NB4 (cell line): ENCODE measurements around the gene KCTD13.

Source experiments
- CTCF ChIP-seq: IDR thresholded peaks from one replicate; pipeline ENCODE4 v1.5.1; 2012; ENCODE audit warnings: low read depth, low read length
- MAX ChIP-seq: IDR thresholded peaks from 2 replicates; pipeline ENCODE4 v1.6.1; 2011; ENCODE audit warnings: low read depth, low read length
- MYC ChIP-seq: IDR thresholded peaks from 2 replicates; pipeline ENCODE4 v1.6.1; 2011; ENCODE audit warnings: low read depth, low read length
- POLR2A ChIP-seq: IDR thresholded peaks from 2 replicates; pipeline ENCODE4 v1.6.1; 2011; ENCODE audit warnings: mild to moderate bottlenecking; ENCODE audit not compliant: insufficient read length; ENCODE audit errors: extremely low read depth

GRCh38 chr16:29858974-29859373 lies 67.1 kb downstream of the KCTD13 start:
- TF ChIP-seq MAX = no peak
- TF ChIP-seq POLR2A = no peak
- TF ChIP-seq CTCF = no peak
- TF ChIP-seq MYC = no peak
